ENCODE measurements around the gene NDST1. TPM values are rescaled to one million over a fixed set of nuclear protein-coding genes. Genes with fewer than 3 reads are reported as not detected.

NDST1 gene
- total and polyA plus RNA-seq, 2 of the 8 experiments (the other 6 are each of a cell fraction or from before 2014, with no cell fraction given): 27.0 to 72.0 TPM

DNA sequence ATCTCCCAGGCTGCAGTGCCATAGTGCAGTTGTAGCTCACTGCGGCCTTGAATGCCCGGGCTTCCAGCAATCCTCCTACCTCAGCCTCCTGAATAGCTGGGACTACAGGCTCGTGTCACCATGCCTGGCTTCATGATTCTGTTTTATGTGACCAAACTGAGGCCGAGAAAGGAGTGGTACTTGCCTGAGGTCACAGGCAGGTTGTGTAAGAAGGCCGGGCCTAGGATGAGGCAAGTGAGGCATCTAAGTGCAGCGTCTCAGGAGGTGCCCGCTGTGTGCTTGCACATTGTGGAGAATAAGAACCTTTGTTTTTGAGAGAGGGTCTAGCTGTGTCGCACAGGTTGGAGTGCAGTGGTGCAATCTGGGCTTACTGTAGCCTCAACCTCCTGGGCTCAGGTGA is 2.1 kb upstream of the NDST1 start:
- no peak overlapping the region for H2BK20ac ChIP-seq (ENCODE audit: low read length)
- TF ChIP-seq SP1 (IDR thresholded peaks at IDR 0.05; ENCODE audit: low read depth, low read length) (no peak), SRF (IDR thresholded peaks at IDR 0.05; ENCODE audit: low read depth, low read length) (no peak), GABPA (IDR thresholded peaks at IDR 0.05; ENCODE audit: borderline replicate concordance, insufficient read depth, low read length) (no peak), FOSL1 (IDR thresholded peaks at IDR 0.05; ENCODE audit: insufficient read depth, low read depth, low read length) (no peak), GTF2F1 (IDR thresholded peaks at IDR 0.05; ENCODE audit: borderline replicate concordance, low read depth, low read length) (no peak), JUN (IDR thresholded peaks at IDR 0.05; ENCODE audit: low read depth, low read length) (no peak), TAF7 (optimal IDR thresholded peaks at IDR 0.05; ENCODE audit: borderline replicate concordance, low read depth, low read length) (no peak)
- TF ChIP-seq, protein P1, sequence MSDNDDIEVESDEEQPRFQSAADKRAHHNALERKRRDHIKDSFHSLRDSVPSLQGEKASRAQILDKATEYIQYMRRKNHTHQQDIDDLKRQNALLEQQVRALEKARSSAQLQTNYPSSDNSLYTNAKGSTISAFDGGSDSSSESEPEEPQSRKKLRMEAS (IDR thresholded peaks at IDR 0.05): no peak
- TF ChIP-seq, protein P2, sequence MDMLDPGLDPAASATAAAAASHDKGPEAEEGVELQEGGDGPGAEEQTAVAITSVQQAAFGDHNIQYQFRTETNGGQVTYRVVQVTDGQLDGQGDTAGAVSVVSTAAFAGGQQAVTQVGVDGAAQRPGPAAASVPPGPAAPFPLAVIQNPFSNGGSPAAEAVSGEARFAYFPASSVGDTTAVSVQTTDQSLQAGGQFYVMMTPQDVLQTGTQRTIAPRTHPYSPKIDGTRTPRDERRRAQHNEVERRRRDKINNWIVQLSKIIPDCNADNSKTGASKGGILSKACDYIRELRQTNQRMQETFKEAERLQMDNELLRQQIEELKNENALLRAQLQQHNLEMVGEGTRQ (IDR thresholded peaks at IDR 0.05; ENCODE audit: low read length): no peak
- no peak overlapping the region for H2BK15ac ChIP-seq (ENCODE audit: low read length)
- no peak overlapping the region for H2BK12ac ChIP-seq (ENCODE audit: low read depth, low read length)
- ChIA-PET POLR2A (ENCODE audit: partially characterized antibody) (interaction anchor here (0.7 to 6.3 kb wide), 7 partner anchors 11 to 58 kb away, joined by 3 to 47 read pairs (median 4); no protein-coding TSS in a partner anchor), CTCF (ENCODE audit: partially characterized antibody) (interaction anchor here (1.1 to 32.0 kb wide), 6 partner anchors 1 to 69 kb away, joined by 3 to 571 read pairs (median 118); partner anchors contain the start of gene NDST1)
- H4K8ac ChIP-seq (ENCODE audit: extremely low read depth, insufficient read depth, low read length): no peak overlapping the region
- H3K4me2 ChIP-seq (ENCODE audit: insufficient read depth in 1 of 2, low read depth in 2 of 2, low read length in 2 of 2): no peak overlapping the region
- H4K20me1 ChIP-seq (replicated peaks in 1 of 2; ENCODE audit: control insufficient read depth in 1 of 2, insufficient read depth in 2 of 2, low read length in 2 of 2): peaks cover 10 to 20% of the 10 kb centered on the region in 2 experiments
- peak overlapping the region; percentile 19; the same call in 1 of the 2 replicates for H3K18ac ChIP-seq (ENCODE audit: extremely low read depth, low read length)
- DNase-seq (ENCODE audit: low read depth in 1 of 2, low spot score in 2 of 2) (no peak), FAIRE-seq (no peak)
- H3K56ac ChIP-seq (replicated peaks; ENCODE audit: insufficient read length, low read depth, low read length): no peak overlapping the region
- no peaks in the 10 kb centered on the region; a peak in 1 of 8 replicates for H3K36me3 ChIP-seq (ENCODE audit: control insufficient read depth in 2 of 4, insufficient read depth in 4 of 4, low read length in 3 of 4)
- no peak overlapping the region for H4K91ac ChIP-seq (replicated peaks; ENCODE audit: insufficient read length, low read length)
- H2AK5ac ChIP-seq (ENCODE audit: low read depth, low read length): peak overlapping the region; percentile 24; the same call in 1 of the 2 replicates
- H2BK120ac ChIP-seq (replicated peaks; ENCODE audit: low read depth, low read length): no peak overlapping the region
- H3K23ac ChIP-seq (ENCODE audit: insufficient read length): no peak overlapping the region
- H3K14ac ChIP-seq (ENCODE audit: insufficient read length): no peak overlapping the region
- no peak overlapping the region for H2AFZ ChIP-seq (ENCODE audit: low read length)
- H3K27ac ChIP-seq (ENCODE audit: low read depth, low read length): no peak overlapping the region
- H4K5ac ChIP-seq (ENCODE audit: insufficient read length, low read depth, low read length): no peak overlapping the region
- WGBS, 2 experiments (ENCODE audit: extremely low coverage in 1 of 2, insufficient coverage in 1 of 2, insufficient read length in 1 of 2, insufficient replicate concordance in 2 of 2, low coverage in 1 of 2, low lambda C conversion rate in 2 of 2, missing lambda C conversion rate in 1 of 2): 91% methylated on average over 8 of the region's 8 CpGs; no CpG with 5 or more reads in 1 of the 2 experiments
- H3K79me2 ChIP-seq (ENCODE audit: control insufficient read depth in 1 of 2, insufficient read depth in 2 of 2, low read length in 2 of 2): peaks cover 7 to 96% of the 10 kb centered on the region in 2 experiments; a peak in 3 of 4 replicates
- H3K4me3 ChIP-seq (ENCODE audit: extremely low read depth in 1 of 4, insufficient read depth in 2 of 4, low read depth in 3 of 4, low read length in 4 of 4): no peak overlapping the region
- no peak overlapping the region for H3K9ac ChIP-seq (replicated peaks in 1 of 4; ENCODE audit: extremely low read depth in 1 of 4, low read depth in 3 of 4, low read length in 3 of 4)
- H3K9me3 ChIP-seq (ENCODE audit: insufficient read depth in 2 of 2, low read depth in 1 of 2, low read length in 1 of 2): no peaks in the 10 kb centered on the region
- H3K4me1 ChIP-seq (replicated peaks in 1 of 4; ENCODE audit: control insufficient read depth in 3 of 4, insufficient read depth in 4 of 4, low read length in 3 of 4): peaks cover 10 to 24% (median 17%) of the 10 kb centered on the region in 4 experiments; a peak in 6 of 7 replicates
- H3K4ac ChIP-seq (replicated peaks; ENCODE audit: insufficient read length, low read depth, low read length): no peak overlapping the region
- H2BK5ac ChIP-seq (ENCODE audit: low read depth, low read length): 0 out of 2 replicates have a peak overlapping the region, but pooled peaks have one; percentile 52
- no peaks in the 10 kb centered on the region; the same call in 1 of the 2 replicates for H3K23me2 ChIP-seq (ENCODE audit: low read depth, low read length)
- H3K79me1 ChIP-seq (ENCODE audit: low read depth, low read length): peaks cover 44% of the 10 kb centered on the region
- no peaks in the 10 kb centered on the region for H3K27me3 ChIP-seq (replicated peaks in 1 of 4; ENCODE audit: control insufficient read depth in 3 of 4, extremely low read depth in 1 of 4, insufficient read depth in 3 of 4, low read length in 3 of 4)
